Stimulated activated CD4-positive, alpha-beta T cell treated with anti-CD3 and anti-CD28 coated beads, Interleukin-1b, Interleukin-23, amount 100 ng/mL, for 1 hour (primary cell): ENCODE results near the gene PDE4D.
"Not testable (repeated sequence)": the region's sequence is repeated elsewhere in the genome, so short reads cannot be mapped to it uniquely, and the experiment has no call there.

Experiments used
- DNase-seq, 2 donors: peaks; one replicate each; pipeline ENCODE4 v3.0.0-alpha.2; 2020; ENCODE audit warnings: low read depth in 2 of 2

Gene PDE4D

DNA sequence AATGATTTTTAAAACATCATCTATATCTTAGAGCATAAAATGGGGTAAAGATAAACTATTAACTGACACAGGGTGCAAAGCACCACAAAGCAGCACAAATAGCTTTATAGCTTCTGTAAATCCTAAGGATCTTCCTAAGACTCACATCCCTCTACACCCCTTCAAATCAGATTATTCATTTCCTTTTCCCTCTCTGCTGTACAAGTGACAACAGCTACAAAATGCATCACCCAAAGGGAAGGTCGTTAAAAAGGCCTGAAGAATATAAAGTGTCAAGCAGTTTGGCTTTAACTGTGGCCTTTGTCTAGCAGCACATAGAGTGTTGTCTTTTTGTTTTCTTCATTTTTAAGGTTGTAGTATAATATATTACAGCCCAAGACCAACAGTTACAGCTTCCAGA lies 422.1 kb downstream of the PDE4D start:
- DNase-seq = no peak

- no peak for DNase-seq
These were observed 425.6 kb downstream of the PDE4D start for GRCh38 chr5:59467969-59468368.

- DNase-seq = no peak
These were observed 427.3 kb downstream of the PDE4D start for GRCh38 chr5:59466271-59466670.

- no peak for DNase-seq
These were observed 428.6 kb downstream of the PDE4D start for GRCh38 chr5:59464969-59465368.

GRCh38 chr5:59463618-59464166 lies 429.8 kb downstream of the PDE4D start:
- DNase-seq = not testable (repeated sequence)

GRCh38 chr5:59462956-59463355 lies 430.6 kb downstream of the PDE4D start:
- DNase-seq = no peak

DNA sequence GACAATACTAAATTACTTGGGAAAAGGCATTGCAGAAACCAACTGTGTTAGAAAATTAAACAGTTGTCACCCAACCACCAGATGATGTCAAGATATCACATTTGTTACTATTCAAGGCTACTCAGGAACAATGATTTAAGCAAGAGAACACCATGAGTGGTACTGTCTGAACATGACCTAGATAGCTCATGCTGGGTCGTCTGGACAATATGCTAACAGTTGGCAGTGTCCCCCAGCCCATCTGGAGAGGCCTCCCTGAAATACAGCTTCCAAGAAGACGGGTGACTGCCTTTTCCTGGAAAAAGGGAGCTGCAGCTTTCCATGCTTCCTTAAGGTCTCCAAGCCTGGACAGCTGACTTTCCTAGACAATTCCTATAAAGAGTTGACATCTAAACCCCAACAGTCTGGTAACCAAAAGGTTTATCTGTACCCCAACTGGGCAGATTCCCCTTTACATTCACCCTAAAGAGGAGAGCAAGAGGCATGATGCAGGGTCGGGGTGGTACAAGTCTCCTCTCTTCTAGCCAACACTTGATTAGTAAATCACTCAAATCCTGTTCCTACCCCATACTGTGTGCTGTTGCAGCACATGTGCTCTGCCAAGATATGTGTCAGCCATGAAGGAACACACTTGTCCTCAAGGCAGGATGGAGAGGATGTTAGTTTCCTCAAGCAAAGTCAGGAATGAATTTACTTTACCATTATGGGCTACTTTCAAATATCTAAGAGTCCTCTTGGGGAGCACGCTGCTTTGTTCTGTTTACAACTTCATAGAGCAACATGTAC lies 433.0 kb downstream of the PDE4D start:
- DNase-seq = no peak

DNA sequence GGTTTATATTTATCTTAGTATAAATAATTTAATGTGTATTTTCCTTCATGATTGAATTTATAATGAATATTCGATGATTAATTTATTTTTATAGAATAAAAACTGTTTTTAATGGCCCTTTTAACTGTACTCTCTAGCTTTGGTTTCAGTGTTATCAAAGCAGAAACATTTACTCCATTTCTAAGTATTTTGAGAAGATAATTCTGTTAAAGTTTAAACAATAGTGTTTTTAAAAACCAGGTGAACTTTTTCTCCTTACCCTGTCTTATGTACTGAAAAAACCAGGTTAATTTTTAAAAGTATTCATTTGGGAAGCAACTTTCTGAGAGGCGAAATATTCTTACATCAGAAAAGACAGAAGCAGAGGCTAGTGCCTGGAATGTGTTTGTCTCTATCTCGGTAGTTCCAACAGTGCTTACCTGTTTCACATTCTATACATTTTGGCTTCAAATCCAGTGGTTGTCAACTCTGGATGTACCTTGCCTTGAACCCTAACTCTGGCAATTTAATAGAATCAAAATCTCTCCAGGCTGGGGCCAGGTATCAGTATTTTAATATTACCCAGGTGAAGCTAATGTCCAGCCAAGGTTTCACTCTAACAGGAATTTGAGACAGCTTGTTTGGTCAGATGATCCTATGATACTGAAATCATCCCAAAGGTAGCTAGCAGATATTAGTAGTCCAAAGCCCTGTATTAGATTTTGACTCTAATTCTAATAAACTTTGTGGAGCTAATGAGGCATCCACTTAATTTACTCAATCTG lies 434.4 kb downstream of the PDE4D start:
- DNase-seq = no peak

GRCh38 chr5:59458321-59458720 lies 435.2 kb downstream of the PDE4D start:
- no peak for DNase-seq

GRCh38 chr5:59449905-59450644 lies 443.5 kb downstream of the PDE4D start:
- DNase-seq = no peak

- no peak for DNase-seq
These were observed 447.2 kb downstream of the PDE4D start for GRCh38 chr5:59446356-59446755.

GRCh38 chr5:59445741-59446140 lies 447.8 kb downstream of the PDE4D start:
- DNase-seq = no peak

GRCh38 chr5:59439303-59439702 lies 454.2 kb downstream of the PDE4D start:
- DNase-seq = no peak

GRCh38 chr5:59437176-59437575 lies 456.4 kb downstream of the PDE4D start:
- DNase-seq = no peak

- DNase-seq = no peak
These were observed 457.0 kb downstream of the PDE4D start for GRCh38 chr5:59436364-59437148.

DNA sequence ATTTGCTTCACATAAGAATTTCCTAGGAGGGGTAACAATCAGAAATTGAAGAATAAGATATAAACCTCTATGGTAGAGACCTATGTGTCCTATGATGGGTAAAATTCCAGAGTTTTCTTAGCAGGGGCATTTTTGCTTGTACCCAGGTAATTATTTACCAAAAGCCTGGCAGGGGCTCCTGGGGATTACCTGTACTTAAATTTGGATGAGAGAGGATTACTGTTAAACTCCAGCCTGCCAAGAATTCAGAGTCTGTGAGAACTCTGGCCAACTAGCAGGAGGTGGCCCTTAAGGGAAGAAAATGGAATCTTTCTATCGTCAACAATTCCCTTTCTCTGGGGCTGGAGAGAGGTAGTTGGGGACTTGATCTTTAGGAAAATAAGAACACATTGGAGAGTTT lies 460.4 kb downstream of the PDE4D start:
- no peak for DNase-seq

DNA sequence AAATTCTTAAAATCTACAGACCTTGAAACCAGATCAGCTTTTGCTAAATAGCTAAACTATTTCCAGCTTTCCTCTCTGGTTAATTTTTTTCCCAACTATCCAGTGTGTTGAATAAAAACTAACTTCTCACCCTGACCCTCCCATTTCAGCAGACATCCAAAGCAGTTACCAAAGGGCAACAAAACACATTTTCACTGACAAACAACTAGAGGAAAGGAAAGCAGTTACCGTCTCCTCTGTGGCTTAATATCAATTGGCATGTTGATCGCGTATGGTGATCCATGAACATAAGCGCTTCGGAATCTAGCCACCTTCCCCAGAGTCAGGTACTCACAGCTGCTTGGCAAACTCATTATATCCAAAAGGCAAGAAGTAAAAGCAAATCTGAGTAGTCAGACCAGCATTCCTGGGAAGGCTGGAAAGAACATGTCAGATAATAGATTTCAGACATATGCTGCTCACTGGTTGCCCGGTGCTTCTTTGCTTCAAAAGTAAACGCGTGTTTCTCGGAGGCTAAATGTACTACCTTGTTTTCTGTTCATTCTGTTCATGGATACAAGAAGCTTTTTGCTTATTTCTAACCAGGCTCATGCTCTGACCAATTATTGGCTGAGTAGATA lies 463.4 kb downstream of the PDE4D start:
- no peak for DNase-seq

DNA sequence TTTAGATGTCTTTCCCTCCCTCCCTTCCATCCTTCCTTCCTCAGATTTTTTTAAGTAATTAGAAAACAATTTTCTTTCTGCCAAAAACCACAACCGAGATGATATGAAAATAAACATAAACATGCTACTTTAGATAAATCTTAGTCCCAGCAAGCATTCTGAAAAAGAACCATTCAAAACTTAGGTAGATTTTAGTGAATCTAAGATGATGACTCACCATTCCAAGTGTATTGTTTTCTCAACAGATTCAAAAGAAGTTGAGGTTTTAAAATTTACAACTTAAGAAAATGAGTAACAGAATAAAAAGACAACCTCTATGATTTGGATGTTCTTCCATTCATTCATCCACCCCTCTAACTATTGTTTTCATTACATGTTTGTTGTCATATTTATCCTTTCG lies 465.1 kb downstream of the PDE4D start:
- no peak for DNase-seq

DNA sequence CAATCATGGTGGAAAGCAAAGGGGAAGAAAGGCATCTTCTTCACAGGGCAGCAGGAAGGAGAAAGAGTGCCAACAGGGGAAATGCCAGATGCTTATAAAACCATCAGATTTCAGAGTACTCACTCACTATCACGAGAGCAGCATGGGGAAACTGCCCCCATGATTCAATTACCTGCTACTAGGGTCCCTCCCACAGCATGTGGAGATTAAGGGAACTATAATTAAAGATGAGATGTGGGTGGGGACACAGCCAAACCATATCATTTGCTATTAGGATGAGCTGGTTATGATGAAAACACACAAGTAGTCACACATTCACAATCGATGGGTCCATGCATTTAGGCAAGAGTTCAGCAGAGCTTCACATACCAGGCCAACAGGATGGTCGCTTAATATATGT lies 469.0 kb downstream of the PDE4D start:
- no peak for DNase-seq

DNA sequence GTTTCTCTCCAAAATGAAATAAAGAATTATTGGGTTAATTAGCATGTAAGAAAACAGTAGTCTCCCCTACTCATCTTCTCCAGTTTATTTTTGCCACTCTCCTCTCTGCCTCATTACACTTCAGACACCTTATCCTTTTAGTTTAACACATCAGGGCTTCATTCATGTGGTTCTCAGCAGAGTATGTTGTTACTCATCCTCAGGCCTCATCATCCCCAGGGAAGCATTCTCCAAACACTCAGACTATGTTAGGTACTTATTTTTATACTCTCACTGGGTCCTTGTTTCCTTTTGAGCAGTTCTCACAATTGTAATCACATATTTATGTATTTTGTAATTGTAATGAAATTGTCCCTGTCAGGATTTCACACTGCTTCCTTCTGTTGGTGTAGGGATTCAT lies 470.5 kb downstream of the PDE4D start:
- DNase-seq = no peak
